Tracheal epithelial cell (primary cell): Measurements from ENCODE around the gene ZNF664. TPM values are rescaled to one million over a fixed set of nuclear protein-coding genes. Genes with fewer than 3 reads are reported as not detected.

Experiments
- total RNA-seq: library from RNA; depleted of rRNA; stranded (reverse); fragments of >200 nt; gene quantifications from 2 replicates; pipeline ENCODE4 v1.2.1, GENCODE V29; 2014

ZNF664 gene
- total RNA-seq: 57.6 and 69.5 TPM in 2 replicates

GRCh38 chr12:123972457-123973401 lies at the start of gene ZNF664, which contains the start of gene CCDC92:
Gene ZNF664, plus strand, starts transcription at chr12:123973215. Its CDS starts 38,930 bp downstream, at chr12:124012145.
Gene CCDC92, minus strand, starts transcription at chr12:123972831. Its CDS starts 28,526 bp downstream, at chr12:123944305.

Other genes with a start within 250 kb of the ZNF664 start
- gene DNAH10, start 210.9 kb upstream of the ZNF664 start, total RNA-seq: under 0.01 TPM in 2 replicates
- gene CCDC92, start 384 bp upstream of the ZNF664 start, total RNA-seq: 4.0 and 5.1 TPM in 2 replicates